ENCODE results near the gene AKAP6.
A peak's percentile ranks its signal among the peaks of the same experiment; 100 is the strongest.
"Not testable (repeated sequence)": the region's sequence is repeated elsewhere in the genome, so short reads cannot be mapped to it uniquely, and the experiment has no call there.

AKAP6 gene

DNA sequence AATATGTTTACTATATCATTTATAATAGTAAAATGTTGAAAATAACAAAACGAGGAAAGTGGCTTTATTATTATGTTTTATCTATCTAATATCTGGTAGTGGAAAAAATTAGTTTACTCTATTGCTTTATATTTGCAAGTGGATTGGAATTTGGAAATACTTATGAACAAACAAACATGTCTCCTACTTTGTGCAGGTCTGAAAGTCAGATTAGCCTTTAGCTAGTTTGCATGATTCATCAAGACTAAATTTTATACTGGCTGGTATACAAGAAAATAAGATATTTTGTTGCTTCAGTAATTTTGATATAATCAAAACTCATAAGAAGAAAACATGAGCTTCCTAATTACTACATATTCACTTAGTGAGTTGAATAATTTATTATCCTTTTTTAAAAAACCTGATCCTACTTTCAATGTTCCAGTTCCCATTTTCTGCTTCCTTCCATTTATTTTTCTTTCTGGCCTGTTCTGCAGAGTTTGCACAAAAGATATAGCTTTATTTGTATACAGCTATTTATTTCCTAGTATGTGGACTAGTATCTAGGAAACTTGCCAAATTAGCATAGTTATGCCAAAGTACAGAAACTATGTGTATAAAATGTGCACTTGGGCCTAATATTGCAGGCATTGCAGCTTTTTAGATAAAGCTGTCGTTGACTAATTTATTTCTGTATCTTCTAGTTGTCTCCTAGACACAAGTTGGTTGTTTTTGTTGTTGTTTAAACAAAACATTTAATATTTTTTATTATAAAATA, 122.0 kb downstream of the AKAP6 start:
- no peak for DNase-seq

DNA sequence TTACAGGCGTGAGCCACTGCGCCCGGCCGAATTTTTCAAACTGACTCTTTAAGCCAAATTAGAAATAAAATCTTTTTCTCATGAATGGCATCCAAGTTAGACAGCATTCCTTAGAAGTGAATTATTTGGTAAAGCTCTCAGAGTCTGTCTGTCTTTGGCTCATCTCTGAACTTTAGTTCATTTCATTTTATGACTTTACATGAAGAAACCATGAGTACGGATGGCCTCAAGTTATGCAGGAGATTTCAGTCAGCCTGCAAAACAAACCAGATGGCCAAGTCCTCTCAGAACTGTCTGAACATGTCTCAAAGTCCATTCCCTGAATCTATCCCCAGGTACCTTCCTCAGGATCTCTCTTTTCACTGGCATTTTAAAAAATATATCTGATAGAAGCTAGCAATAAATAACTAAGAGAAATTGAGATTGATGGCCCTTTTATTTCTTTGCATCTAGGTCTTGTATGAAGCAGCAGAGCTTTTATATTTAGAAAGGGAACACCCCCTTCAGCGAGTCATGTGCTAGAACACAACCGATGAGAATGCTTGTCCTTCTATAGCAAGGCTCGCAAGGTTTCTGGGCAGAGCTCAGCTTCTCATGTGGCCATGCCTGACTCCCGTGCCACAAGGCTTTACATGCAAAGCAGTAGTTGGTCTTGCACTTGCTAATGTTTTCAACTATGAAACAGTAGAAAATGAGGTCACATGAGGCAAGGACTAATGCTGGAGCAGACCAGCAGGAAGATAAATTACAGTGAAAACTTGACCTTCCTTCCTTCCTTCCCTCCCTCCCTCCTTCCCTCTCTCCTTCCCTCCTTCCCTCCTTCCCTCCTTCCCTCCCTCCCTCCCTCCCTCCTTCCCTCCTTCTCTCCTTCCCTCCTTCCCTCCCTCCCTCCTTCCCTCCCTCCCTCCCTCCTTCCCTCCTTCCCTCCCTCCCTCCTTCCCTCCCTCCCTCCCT, 125.0 kb downstream of the AKAP6 start:
- DNase-seq, result no peak

DNA sequence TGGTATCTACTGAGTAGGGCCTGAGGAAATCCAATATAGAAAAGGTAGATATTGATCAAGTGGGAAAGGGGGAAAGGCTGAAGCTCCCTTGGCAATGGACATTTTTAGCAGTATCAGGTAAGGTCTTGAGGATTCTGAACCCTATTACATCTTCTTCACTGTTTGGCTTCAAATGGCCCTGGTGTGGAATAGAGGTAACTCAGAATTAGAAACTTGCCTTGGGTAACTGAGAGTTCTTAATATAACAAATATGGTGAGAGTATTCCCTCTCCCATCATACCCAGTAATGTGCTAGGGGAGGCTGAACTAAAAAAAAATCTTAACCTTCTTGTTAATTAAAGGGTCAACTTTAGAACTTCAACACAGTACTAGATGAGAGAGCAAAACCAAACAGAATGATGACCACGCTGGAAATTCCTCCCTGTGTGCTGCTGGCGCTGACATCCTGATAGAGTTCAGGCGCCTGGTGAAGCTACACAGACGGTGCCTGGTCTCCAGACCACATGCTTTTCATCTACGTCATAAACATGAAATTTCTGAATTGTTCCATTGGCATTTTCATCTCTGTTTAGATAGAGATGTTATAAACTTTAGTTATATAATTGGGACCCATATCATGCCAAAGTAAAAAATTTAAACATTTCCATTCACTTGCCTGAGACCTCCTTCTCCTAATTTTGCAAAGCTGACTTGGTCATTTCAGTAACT, 128.3 kb downstream of the AKAP6 start:
- no peak for DNase-seq

DNA sequence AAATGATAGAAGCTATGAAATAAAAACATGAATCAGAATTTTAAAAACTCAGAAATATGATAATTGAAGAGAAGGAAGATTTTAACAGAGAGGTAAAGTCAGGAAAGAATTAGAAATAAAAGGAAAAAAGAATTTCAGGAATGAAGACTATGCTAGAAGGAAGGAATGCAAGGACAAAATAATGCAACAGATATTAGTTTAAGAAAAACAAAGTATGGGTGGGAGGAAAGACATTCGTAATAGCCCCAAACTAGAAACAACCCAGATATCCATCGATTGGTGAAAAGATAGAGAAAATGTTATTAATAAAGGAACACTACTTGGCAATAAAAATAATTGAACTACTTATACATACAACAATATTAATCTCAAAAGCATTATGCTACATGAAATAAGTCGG, 129.6 kb downstream of the AKAP6 start:
- no peak for DNase-seq

DNA sequence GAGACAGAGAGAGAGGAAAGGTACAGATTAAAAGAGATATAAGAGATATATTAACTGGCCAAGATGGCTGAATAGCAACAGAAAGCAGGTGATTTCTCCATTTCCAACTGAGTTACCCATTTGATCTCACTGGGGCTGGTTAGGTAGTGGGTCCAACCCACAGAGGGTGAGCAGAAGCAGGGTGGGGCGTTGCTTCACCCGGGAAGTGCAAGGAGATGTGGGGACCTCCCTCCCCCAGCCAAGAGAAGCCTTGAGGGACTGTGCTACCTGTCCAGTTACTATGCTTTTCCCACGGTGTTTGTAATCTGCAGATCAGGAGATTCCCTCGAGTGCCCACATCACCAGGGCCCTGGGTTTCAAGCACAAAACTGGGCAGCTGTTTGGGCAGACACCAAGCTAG, 131.2 kb downstream of the AKAP6 start:
- DNase-seq, result no peak

DNA sequence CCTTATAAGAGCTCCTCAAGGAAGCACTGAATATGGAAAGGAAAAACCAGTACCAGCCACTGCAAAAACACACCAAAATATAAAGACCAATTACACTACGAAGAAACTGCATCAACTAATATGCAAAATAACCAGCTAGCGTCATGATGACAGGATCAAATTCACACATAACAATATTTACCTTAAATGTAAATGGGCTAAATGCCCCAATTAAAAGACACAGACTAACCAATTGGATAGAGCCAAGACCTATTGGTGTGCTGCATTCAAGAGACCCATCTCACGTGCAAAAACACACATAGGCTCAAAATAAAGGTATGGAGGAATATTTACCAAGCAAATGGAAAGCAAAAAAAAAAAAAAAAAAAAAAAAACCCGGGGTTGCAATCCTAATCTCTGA, 133.5 kb downstream of the AKAP6 start:
- not testable (repeated sequence) for DNase-seq

DNA sequence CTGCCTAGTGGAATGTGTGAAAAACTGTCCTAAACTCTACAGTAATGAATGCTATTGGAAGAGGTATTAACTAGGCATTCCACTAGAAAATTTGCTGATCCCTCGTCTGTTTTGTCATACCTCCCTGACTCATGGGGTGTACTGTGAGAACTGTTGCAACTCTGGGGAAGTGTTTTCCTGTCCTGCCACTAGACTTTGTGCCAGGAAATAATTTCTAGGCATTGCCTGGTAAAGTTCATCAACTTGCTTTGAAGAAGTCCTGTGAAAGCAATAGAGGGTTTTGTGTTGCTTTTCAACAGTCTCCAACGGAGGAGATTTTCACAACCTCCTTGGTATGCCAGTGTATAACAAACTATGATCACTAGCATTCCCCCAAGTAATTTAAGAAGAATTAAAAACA, 139.9 kb downstream of the AKAP6 start:
- DNase-seq, result no peak

DNA sequence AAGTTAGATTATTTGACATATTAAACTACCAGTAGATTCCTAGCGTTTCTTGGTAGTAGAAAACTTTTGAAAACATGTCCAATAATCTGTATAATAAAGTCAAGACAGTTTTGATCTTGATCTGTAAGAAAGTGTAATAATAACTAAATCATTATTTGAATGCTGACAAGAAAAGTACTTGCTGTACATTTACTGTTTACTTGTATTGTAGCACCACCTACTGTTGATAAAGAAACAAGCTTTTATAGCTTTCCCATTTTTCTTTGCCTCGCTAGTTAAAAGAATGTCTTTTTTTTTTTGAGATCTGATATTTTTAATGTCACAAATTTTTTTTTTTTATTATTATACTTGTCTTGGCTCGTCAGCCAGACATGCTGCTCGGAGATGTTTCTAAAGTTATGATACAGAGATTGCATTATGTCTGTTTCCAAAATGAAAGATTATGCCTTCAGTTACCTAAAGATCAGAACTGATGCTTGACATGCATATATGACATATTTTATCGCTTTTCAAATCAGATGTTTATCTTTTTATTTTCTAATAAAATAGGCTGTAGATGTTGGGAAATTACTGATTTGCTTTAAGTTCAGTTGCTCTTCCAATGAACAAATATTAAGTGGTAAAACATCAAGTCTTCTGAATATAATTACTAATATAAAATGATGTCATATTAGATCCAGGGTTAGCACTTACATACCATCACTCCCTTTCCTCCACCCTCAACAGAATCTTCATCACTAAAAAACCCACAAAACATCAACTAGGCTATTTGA, 140.5 kb downstream of the AKAP6 start:
- DNase-seq, result peak; percentile 43 to 58

DNA sequence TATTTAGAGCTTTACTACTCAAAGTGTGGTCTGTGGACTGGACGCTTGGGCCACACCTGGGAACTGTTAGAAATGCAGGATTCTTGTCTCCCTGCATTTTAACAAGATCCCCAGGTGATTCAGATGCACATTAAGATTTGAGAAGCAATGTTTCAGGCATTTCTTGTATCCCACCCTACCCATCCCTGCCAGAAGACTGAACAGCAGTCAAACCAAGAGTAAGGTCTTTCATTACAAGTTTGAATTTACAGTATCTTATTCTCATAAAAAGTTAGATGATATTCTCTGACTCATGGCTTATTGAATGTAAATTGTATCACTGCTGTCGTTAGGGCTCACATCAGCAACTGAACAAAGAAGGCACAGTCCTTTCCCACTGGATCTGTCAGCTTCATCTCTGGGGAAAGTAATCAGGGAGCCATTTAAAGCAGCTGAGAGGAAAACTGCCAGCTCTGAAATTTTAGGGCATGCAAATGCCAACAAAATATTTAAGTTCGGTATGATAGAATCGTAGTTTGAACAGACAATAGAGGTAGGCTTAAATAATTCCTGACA, 141.1 kb downstream of the AKAP6 start:
- DNase-seq, result no peak

DNA sequence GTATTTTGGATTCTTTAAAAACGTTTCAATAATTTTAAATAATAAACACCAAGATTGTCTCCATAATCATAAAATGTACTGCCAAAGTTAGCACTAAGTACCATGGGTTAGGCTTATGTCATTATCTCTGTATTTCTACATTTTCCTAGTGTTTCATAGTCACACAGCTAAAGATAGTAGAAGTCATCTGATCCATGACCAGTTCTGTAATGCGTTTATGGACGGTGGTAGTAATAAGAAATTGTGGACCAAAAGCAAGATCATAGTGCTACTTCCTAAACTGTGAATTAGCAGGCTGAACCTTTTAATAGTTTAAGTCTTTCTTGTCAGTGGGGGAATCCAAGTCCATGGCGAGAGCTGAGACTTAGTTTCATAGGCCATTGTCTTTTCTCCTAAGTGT, 142.1 kb downstream of the AKAP6 start:
- no peak for DNase-seq

DNA sequence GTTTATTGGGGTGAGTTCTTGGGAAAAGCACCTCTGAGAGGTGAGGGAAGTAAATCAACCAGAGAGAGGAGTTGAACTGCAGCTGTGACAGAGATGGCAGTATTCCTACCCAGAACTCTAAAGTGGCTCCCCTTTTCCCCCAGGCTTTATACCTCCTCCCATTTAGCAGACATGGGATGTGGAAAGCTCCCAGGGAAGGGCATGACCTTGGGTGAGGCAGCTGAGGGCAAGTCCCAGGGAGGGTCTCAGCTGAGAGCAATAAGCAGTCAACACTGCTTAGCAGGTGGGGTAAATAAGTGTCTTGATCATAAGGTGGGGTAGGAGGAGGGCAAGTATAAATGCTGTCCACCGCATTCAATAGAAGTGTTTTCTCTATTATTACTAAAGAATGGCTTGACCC, 143.0 kb downstream of the AKAP6 start:
- no peak for DNase-seq

DNA sequence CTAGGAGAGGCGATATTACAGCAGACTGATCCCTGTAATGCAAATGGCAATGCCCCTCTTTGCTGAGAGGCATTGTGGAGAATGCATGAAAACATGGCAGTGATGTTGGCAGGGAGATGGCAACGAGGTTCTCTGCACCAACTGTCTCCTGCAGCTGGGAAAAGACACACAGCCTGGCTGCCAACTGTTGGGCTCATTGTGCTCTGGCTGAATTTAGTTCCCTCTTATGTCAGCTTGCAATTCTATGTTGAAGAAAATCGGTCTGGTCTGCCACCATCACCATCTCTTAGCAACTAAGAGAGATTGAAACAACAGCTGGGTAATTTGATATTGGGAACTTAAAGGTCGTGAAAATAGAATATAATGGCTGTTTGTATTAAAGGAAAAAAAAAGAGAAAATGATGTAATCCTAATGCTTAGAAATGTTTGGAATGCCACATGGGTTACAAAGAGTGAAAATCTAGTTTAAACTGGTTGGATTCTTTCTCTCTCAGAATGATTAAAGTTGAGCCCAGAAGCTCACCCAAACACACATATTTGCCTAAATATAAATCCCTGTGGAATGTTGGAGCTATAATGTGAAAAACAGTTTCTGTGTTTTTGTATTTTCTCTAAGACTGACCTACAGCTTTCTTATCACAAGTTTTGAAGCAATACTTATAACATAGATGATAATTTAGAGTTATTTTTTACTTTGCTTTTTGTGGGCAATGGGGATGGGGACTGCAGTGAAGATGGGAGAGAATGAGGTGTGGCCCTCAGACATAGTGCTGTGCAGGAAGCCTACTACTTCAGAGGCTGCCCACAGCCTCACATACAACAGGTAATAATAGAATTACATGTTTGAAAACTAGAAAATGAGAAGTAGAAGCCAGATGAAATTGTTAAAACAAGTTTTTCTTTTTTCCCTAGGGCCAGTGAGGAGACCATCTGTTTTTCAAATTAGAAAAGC, 143.7 kb downstream of the AKAP6 start:
- DNase-seq, result peak in 1 of 2 experiments; percentile 36

DNA sequence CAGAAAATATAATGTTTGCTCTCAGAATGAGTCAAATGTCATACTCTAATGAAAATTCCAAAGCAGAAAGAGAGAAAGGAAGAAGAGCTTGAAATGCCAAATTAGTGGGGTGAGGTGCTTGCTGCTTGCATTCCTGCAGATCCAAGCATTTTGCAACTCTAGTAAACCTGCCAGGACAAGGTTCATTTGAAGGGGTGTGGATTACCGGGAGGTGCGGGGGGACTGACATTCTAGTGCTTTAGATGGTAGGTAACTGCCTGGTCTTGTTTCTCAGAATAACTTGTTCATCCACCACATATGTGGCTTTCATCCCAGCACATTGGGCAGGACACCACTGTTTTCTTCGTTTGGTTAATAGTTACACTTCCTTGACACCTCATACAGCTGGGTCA, 144.4 kb downstream of the AKAP6 start:
- DNase-seq, result no peak

DNA sequence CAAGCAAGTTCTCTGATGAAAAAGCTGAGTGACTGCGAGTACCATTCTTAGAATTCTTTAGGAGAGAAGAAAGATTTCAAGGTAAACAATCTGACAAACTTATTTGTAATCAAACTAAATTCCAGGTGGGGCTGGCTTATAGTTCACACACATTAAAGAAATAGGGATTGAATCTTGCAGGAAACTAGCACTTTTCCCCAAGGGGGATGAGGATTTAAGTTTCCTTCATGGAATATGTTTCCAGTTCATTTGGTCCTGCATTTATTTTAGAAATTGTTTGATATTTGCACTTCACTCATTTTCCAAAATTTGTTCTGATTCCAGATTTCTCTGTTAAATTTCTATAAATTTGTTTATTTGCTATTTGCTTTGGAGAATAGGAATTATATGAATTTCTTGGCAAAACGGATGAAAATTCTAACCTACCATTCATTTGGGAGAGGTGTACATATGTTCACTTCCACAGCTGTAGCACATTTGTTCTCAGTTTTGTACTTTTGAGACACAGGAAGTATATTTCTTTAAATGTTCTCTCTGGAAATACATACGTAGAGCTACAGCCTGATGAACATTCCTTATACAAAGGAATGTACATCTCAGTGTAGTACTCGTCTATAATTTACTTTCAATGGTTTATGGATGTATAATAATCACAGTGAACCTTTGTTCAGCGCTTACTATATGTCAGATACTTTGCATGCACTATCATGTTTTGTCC, 145.5 kb downstream of the AKAP6 start:
- DNase-seq, result no peak

DNA sequence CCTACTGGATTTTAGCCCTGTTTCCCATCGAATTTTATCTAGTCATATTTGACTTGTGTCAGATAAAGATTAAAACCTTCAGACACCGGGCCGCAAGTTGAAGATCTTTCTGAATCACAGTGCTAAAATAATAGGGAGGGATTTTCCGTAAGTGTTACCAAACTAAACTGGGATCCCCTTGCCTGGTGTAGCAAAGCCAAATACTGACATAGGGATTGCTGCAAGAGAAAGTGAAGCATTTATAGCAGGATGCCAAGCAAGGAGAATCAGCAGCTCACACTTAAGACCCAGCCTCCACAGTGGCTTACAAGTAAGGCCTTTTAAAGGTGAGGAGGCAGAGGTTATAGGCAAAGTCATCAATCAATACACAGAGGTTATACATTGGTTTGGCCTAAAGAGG, 147.4 kb downstream of the AKAP6 start:
- DNase-seq, result no peak

DNA sequence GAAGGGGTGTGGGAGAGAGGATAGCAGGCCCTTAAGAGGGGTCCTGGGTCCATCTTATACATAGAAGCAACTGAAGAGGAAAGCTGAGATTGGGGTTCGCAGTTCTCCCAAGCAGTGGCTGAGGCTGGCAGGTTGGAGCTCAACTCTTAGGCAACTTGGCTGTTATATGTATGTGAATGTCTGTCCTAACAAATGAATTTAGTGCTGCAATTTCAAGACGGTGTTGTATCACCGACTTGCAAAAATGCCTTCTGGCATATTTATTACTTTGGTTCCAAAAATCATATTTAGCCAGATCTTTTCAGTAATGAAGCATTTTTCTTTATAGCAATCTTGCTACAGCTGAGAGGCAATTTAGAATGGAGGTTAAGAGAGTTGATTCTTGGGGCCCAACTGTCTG, 148.3 kb downstream of the AKAP6 start:
- no peak for DNase-seq

DNA sequence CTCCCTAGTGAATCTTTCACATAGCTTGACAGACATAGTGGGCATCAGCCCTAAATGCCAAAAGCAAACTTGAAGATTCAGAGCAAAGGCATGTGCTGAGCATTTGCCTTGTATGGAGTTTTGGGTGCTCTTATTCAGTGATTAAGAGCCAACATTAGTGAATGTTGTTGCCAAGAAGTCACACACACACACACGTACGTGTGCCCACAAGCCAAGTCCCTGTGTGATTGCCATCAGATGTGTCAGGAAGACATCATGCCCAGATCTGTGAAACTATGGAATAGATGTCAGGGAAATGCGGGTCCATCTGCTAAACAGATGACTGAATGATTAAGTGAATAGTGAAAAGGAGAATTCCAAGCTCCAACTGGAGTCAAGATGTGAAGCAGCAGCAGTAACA, 149.0 kb downstream of the AKAP6 start:
- no peak for DNase-seq

DNA sequence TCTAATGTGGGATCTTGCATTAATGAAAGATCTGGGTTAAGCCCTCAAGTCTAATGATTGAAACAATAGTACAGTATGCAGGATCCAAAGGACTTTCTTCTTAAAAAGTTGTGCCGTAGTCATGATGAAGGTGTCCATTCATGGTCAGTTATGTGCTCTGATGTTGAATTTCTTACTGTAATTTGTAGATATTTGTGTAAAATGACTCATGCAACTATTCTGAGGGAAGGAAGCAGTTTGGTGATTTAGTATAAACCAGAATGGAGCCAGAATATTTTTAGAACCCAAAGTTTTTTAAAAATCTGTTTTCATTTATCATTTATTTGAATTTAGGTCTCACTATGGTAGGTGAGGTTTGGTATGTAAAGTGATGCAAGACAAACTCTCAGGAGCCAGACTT, 151.2 kb downstream of the AKAP6 start:
- no peak for DNase-seq

DNA sequence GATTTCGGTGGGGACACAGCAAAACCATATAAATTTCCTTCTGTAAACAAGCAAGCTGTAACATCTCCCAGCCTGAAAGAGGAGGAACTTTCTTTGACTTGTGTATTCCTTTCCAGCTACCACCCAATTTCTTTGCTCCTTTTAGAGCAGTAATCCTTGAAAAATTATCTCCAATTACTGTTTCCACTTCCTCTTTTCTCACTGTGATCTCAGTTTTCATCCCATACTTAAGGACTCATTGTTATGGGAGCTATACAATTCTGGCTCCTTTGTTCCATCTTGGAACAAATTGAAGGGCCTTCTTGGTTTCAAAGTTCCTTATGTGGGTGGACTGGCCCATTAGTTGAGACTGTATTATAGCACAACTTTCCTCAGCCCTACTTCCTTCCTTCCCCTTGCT, 152.6 kb downstream of the AKAP6 start:
- no peak for DNase-seq

DNA sequence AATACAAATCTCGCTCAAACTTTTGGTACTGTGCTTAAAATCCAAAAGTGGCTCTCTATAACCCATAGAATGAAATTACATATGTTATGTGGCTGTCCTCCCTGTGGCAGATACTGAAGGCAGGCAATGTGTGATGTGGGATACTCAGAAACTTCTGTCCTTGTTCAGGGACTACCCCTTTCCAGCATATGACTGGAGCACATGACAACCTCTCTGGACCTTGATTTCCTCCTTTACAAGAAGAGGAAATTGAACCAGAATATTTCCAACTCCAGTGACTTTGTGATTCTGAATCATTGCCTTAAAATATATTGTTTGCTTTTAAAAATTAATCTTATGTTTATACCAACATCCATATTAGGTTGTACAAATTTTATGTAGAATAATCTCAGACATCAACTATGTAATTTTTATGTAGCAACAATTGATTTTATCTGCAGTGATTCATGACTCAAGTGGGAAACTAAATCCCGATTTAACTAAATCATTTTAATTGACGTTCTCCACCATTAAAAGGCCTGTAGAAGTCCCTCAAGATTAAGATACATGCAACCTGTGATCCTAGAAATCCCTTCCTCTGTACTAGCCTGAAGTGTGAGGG, 162.4 kb downstream of the AKAP6 start:
- DNase-seq, result no peak
